ENCODE data around the gene WBP2. TPM values are rescaled to one million over a fixed set of nuclear protein-coding genes. Genes with fewer than 3 reads are reported as not detected.

WBP2 gene
- total and polyA plus RNA-seq, 10 of the 15 experiments (the other 5 are each of a cell fraction or from before 2014, with no cell fraction given): 1.5 to 57.3 (median 27.5) TPM

GRCh38 chr17:75827308-75828075 lies 27.6 kb downstream of the WBP2 start (continued):
- TF ChIP-seq BCL3 (IDR thresholded peaks at IDR 0.05; ENCODE audit: borderline replicate concordance, insufficient read depth, low read depth, low read length, poor library complexity, severe bottlenecking) (no peak), STAT3 (IDR thresholded peaks at IDR 0.05; ENCODE audit: low read depth, low read length) (no peak), POU2F2 (IDR thresholded peaks at IDR 0.05; ENCODE audit: borderline replicate concordance, low read depth, low read length) (no peak), SMC3 (IDR thresholded peaks at IDR 0.05; ENCODE audit: borderline replicate concordance, low read length) (peak; percentile 55; the same call in 1 of the 2 replicates), TARDBP (IDR thresholded peaks at IDR 0.05; ENCODE audit: borderline replicate concordance) (no peak), USF2 (IDR thresholded peaks at IDR 0.05; ENCODE audit: borderline replicate concordance, low read depth, low read length) (no peak), ZNF217 (IDR thresholded peaks at IDR 0.05) (no peak), FOS (IDR thresholded peaks at IDR 0.05; ENCODE audit: borderline replicate concordance, extremely low read depth, insufficient read length) (no peak), CHD1 (IDR thresholded peaks at IDR 0.05; ENCODE audit: low read depth, low read length) (no peak), FOXM1 (IDR thresholded peaks at IDR 0.05; ENCODE audit: low read depth, low read length) (no peak), YY1 (IDR thresholded peaks at IDR 0.05; ENCODE audit: low read depth, low read length) (0 out of 2 replicates have a peak, but pooled peaks have one; percentile 22), SREBF1 (IDR thresholded peaks at IDR 0.05; ENCODE audit: low read length) (no peak), JUNB (IDR thresholded peaks at IDR 0.05) (no peak), EGR1 (IDR thresholded peaks at IDR 0.05; ENCODE audit: borderline replicate concordance in 1 of 2, low read depth in 2 of 2, low read length in 2 of 2) (no peak), E2F8 (IDR thresholded peaks at IDR 0.05; ENCODE audit: low read depth, partially characterized antibody) (no peak), BMI1 (IDR thresholded peaks at IDR 0.05; ENCODE audit: borderline replicate concordance) (no peak), ZZZ3 (IDR thresholded peaks at IDR 0.05; ENCODE audit: control insufficient read depth, insufficient read length, low read depth) (no peak), CHD4 (IDR thresholded peaks at IDR 0.05) (no peak), CTCF (IDR thresholded peaks at IDR 0.05 in 2 of 3, conservative IDR thresholded peaks at IDR 0.05 in 1 of 3; ENCODE audit: control insufficient read depth in 2 of 3, extremely low read depth in 1 of 3, insufficient read depth in 1 of 3, low read depth in 3 of 3, low read length in 3 of 3) (peak; percentile 53 to 73 (median 59)), NR2F1 (conservative IDR thresholded peaks at IDR 0.05) (no peak), POLR2A (IDR thresholded peaks at IDR 0.05; ENCODE audit: low read depth, low read length) (peak; percentile 68)

Data from GM12878 (cell line).